Measurements from ENCODE around the gene SEMA6D.

Gene SEMA6D

DNA sequence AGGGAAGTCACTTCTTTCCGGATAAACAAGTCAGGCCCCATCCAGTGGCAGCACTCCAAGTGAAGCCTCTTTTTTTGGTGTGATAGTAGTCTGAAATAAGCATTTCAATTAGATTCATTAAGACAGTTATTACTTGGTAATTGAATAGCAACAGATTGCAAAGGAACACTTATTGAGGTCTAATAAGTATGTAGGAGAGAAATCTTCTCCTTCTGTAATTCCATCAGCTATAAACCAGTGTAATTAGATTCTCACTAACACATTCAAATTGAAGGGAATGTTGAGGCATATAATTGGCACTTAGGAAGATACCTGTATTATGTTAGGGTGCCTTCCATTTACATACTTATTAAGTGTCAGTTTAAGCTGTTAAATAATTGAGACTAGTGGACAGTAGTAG, 73.9 kb downstream of the SEMA6D start:
- no peak for DNase-seq

GRCh38 chr15:47792231-47792630, 74.9 kb downstream of the SEMA6D start:
- no peak for DNase-seq

DNA sequence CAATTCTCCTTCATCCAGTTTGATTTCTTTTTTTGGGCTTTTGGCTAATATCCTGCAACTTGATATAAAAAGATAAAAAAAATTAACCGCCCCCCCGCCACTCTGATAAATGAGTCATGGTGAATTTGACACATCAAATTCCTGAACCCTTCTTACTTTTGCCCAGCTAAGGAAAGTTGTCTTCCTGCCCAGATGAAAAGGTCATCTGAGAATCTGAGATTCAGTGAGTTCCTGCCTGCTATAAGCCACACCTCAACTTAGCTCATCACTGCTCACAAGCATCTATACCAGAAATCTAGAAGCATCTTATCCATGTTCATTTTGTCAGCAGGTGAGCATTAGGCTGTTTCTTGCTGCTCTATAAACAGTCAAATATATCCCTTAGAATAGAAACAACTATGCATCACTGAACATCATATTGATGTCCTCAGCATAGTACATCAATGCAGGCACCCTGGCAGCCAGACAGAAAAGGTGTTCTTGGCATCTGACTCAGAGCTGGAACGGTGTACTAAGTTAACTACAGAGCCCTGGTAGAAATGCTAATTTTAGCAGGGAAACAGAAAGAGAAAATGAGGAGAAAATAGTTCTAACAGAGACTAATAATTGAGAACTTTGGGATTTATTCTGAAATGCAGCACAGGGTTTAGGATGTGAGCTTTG, 77.1 kb downstream of the SEMA6D start:
- DNase-seq = peak; percentile 34

- no peak for DNase-seq
Measured at GRCh38 chr15:47795864-47796263, 78.6 kb downstream of the SEMA6D start.

DNA sequence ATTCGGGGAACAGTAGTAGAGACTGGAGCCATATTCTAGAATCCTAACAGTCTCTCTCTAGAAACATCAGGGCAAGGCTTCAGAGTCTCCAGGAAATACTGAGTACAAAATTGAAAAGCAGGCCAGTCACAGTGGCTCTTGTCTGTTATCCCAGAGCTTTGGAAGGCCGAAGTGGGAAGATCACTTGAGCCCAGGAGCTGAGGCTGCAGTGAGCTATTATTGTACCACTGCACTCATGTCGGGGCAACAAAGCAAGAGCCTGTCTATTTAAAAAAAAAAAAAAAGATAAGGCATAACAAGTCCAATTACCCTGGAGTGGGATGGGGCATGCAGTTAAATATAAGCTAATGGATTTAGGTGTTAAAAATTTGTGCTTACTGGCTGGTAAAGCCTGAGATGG, 79.0 kb downstream of the SEMA6D start:
- DNase-seq = no peak

DNA sequence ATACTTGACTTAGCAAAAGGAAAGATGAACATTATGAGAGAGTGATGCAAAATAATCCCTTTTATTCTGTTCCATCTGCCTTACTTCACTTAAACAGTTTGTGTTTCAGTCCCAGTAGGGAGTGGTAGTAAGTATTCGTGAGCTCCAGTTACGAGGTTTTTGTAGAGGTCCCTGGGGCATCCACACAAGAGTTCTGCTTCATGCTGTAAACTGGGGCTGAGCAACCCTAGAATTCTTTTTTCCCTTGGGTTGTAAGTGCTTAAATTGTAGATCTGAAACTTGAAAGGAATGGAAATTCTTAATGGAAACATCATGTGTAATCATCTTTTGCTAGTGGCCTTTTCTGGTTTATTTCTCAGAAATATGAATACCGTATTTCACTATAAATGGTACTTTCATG, 79.5 kb downstream of the SEMA6D start:
- no peak for DNase-seq

- DNase-seq = no peak
Measured at GRCh38 chr15:47801522-47801921, 84.2 kb downstream of the SEMA6D start.

GRCh38 chr15:47802216-47802615, 84.9 kb downstream of the SEMA6D start:
- DNase-seq = no peak

GRCh38 chr15:47803767-47804166, 86.5 kb downstream of the SEMA6D start:
- DNase-seq = no peak

GRCh38 chr15:47804733-47805132, 87.4 kb downstream of the SEMA6D start:
- no peak for DNase-seq

DNA sequence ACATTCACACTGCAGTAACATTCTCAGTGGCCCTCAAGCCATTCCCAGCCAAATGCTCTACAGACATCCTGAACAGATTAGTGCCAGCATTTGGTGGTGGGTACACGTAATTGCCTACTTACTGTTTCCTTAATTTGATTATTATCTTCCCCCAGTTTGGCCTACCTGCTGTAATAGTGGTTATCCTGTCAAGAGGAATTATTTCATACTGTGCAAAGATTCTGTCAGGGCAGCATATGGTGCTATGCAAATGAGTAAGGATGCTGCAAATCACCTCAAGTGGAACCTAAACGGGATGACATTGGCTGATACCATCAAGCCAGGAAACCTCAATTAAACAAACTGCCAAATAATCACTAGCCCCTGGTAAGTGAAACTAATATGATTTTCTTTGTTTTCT, 88.7 kb downstream of the SEMA6D start:
- DNase-seq = no peak

DNA sequence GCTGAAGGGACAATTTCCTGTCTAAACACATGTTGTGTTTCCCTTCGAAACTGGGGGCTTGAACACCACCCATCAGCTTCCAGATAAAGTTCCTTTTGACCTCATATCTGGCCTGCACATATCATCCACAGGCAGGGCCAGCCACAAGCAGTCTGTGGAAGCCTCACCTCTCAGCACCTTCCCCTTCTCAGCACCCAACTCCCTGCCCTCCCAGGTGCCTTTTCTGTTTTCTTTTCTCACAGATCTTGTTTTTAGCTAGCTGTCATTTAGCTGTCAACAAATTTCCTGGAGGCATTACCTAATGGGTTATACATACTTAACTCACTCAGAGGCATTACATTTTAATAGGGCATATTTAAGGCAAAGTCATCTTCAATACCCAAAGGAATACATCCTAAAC, 93.9 kb downstream of the SEMA6D start:
- DNase-seq = no peak

DNA sequence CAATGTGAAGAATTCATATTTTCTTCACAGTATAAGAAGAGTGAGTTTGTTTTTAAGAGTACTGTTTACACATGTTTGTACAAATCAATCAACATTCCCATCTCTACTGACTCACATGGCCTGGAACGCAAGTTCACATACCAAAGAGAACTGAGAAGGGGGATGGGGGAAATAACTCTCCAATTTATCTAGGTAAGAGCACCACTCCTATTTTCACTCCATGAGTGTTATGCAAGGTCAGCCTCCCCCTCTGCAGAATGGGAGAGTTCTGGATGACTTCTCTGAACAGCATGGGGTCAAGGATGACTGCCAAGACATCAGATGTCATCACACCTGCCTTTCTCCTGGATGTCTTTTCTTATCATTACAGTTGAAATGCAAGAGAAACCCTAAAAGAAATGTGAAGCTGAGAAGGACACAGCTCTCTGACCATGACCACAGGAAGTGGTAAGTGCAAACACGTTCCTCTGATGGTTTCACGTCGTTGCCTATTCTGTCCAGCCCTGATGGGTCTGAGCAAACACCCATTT, 95.2 kb downstream of the SEMA6D start:
- peak; percentile 69 for DNase-seq

DNA sequence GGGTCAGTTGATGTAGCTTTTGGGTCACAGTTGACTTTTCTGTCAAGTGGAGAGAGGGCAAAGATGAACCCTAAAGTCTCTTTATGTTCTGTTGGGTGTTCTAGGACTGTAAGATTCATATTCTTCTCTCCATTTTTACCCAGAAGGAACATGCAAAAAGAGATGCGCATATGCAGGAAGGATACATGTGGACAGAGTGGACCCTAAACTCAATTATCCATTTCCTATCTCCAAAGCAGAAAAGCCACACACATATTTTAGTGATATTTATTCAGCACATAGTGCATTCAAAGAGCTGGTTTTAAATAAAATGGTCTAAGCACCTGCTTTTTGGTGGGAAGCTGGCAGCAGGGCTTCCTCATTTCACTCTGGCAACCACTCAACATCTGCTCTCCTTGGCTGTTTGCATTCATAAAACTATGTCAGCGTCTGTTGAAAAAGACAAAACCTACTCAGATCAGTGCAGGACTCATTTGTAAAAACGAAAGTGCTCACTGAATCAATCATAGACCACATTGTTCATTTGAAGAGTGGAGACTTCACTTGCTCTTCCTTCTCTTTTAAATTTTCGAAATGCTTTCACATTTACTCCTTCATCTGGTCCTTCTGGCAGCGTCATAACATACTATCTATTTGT, 96.6 kb downstream of the SEMA6D start:
- DNase-seq = no peak

DNA sequence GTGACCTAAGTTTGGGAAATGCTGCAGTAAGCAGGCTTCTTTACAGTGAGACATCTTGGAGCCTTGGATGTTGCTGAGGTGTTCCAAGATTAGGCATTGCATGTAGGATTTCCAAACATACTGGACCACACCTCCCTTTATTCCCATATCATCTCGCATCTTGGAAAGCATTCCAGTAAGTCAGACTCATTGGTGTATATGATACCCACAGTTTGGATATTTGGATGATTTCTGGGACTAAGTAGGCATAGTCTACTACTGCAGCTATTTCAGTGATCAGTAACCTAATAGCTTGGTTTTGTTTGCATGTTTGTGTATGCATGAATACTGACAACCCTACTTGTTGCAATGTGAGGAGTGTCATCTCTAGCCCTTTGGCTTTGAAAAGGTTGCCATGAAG, 97.3 kb downstream of the SEMA6D start:
- no peak for DNase-seq

DNA sequence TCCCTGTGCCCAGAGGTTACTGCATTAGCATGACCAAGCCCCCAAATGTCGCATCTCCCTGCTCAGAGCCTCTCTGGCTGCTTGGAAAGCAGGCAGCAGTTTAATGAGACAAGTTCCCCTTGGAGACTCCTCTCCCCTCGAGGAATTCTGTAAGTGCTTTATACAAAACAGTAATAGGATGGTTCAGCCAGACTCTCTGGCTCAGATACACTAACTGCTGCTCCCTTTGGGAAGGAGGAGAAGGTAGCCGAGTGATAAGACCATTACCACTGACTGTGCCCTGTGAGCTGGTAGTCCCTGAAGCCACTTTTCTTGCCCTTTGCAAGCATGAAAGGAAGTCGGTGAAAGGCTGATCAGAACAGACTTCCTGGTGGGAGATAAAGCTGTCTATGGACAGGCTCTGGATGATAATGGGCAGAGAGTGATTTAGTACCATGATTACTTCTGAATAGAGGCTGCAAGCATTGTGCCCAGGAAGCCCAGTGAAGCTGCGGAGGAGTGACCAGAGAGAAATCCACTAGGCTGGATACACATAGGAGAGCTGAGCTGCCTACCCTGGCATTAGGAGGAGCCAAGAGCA, 100.8 kb downstream of the SEMA6D start:
- DNase-seq = no peak

DNA sequence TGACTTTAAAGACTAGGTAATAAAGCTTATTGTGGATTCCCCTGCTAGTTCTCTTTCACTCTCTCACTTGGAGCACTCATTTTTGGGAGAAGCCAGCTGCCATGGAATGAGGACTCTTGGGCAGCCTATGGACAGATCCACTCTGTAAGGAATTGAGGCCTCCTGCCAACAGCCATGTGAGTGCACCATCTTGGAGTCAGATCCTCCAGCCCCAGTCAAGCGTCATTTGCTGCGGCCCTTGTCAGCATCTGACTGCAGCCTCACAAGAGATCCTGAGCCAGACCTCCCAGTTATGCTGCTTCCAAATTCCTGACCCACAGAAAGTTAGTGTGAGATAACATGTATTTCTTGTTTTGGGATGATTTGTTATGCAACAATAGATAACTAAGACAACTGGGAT, 101.9 kb downstream of the SEMA6D start:
- no peak for DNase-seq

DNA sequence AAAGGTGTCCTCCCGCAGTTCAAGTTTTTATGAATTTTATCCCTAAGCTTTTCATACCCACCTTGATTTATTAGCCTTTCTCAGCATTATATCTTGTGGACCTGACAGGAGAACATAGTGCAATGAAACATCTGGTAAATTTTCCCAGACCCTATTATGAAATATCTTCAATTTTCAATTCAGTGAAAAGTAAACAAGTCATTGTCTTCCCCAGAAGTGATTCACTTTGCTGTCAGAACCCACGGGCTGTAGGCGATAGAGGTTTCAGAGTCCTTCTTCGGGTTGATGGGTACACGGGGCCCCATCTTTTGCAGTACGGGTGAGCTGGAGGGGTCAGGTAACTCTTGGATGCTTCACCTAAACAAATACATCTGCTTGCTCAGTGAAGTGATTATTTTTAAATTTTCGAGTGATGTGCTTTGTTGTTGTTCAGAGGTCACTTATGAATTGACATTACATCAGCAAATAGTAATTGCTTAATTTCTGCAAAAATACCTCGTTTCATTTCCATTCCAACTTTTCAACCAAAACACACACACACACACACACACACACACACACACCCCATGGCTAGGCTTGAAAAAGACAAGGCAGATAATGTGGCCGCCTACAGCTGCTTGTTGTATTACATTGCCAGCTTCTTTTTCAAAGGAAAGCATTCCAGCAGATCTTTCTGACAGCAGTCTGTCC, 102.9 kb downstream of the SEMA6D start:
- peak; percentile 34 for DNase-seq

- DNase-seq = peak; percentile 72
Measured at GRCh38 chr15:47820747-47821319, 103.5 kb downstream of the SEMA6D start.

- DNase-seq = no peak
Measured at GRCh38 chr15:47822048-47822447, 104.7 kb downstream of the SEMA6D start.

Data from fibroblast of skin of right biceps (primary cell).